SH-SY5Y (cell line): ENCODE measurements around the gene ACTN2.

Experiments used
- GATA2 ChIP-seq: IDR thresholded peaks from 2 replicates; pipeline ENCODE4 v1.6.1; 2011; ENCODE audit warnings: mild to moderate bottlenecking, low read depth, low read length
- GATA3 ChIP-seq: IDR thresholded peaks from 2 replicates; pipeline ENCODE4 v1.6.1; 2011; ENCODE audit warnings: low read depth, mild to moderate bottlenecking, low read length, moderate library complexity

The ACTN2 gene

GRCh38 chr1:236762410-236762809 is 76.1 kb downstream of the ACTN2 start:
- no peak for TF ChIP-seq GATA3
- no peak for TF ChIP-seq GATA2

DNA sequence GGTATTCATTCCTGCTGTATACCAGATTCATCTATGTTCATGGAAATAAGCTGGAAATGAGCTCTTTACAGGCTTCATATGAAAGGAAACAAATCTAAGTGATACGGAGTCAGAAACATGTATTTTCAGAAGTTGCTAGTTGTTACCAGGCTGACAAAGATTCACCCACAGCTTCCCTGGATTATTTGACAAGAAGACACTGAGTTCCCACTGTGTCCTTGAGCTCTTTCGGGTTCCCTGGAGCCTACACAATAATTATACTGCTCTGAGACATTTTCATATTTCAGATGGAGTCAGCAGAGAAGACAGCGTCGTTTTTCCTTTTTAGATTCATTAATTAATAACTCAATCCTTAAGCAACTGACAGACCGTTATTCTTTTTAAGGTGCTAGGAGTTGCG is 79.5 kb downstream of the ACTN2 start:
- TF ChIP-seq GATA3 (no peak), GATA2 (no peak)

DNA sequence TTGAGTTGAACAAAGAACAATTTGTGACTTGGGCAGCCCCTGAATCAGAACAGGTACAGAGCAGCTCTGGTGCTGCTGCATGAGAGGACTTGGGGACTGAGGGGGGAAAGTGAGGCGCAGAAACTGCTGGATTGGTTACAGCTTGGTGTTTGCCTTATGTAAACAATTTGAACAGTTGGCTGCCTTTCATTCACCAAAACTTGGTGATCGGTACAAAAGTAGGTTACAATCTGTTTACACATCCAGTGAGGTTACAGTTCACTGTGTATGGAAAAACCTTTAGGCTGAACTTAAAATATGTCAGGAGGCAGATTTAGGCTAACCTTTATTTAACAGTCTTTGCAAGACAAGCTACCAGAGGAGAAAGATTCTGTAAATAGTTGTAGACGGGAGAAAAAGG is 80.2 kb downstream of the ACTN2 start:
- TF ChIP-seq GATA2 (no peak), GATA3 (no peak)

DNA sequence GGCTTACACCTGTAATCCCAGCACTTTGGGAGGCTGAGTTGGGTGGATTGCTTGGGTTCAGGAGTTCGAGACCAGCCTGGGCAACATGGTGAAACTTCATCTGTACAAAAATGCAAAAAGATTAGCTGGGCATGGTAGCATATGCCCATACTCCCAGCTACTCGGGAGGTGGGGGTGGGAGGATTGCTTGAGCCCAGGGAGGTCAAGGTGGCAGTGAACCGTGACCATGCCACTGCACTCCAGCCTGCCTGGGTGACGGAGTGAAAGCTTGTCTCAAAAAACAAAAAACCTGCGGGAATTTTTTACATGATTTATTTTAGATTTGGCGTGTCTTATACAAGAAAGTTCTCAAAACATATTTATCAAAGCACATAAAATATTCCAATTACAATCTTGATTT is 81.0 kb downstream of the ACTN2 start:
- TF ChIP-seq GATA2 = no peak
- TF ChIP-seq GATA3 = no peak

DNA sequence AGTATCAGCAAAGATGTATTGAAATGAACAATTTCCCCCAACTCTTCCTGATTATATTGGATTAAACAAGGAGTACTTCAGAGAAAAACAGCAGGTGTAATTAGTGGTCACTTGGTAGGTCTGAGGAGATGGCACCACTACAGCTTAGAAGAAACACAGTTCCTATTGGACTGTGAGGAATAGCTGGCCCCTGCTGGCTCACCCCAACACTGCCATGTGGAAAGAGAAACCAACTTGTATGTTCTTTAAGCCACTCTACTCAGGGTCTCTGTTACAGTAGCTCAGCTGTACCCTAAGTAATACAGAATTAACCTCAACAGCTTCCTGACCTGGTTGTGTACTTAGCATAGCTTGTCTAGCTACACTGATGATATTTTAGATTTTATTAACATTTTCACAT is 82.3 kb downstream of the ACTN2 start:
- TF ChIP-seq GATA2 (no peak), GATA3 (no peak)

GRCh38 chr1:236773919-236774318 is 87.6 kb downstream of the ACTN2 start:
- TF ChIP-seq GATA3 (no peak), GATA2 (no peak)

DNA sequence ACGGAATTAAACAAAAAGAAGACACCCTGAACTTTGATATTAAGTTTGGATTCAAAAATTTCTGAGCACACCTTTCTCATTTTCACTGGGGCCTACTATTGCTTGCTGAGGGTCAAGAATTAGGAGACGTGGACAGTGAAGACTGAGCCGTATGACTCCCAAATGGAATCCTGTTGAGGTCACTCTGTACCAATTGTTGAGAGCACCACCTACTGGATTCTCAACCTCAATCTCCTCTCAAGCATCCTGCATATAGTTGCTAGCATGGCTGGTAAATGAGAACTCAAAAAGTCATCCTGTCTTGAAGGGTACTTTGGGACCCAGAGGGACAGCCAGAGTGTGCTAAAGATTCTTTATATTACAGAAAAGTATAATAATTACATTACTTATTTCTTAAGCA is 88.6 kb downstream of the ACTN2 start:
- TF ChIP-seq GATA3 = no peak
- no peak for TF ChIP-seq GATA2

- TF ChIP-seq GATA3 (no peak), GATA2 (no peak)
Observed at GRCh38 chr1:236779312-236779711, 93.0 kb downstream of the ACTN2 start.

DNA sequence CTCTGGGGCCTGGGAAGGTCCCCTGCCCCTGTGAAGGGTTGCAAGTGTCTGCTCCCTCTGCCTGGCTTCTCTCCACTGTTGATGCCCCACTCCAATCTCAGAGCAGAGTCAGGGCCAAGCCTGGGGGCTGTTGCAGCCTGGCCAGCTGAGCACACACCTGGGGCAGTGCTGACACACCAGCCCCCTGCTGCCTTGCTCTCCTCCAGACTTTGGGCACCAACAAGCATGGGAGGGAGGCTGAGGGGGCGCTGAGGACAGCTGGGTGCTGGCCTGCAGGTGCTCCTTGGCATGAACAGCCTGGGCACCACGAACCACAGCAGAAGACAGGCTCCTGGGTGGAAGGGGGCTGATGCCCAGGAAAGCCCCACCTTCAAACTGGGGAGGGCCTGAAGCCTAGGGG is 99.2 kb downstream of the ACTN2 start:
- TF ChIP-seq GATA3 (no peak), GATA2 (no peak)

DNA sequence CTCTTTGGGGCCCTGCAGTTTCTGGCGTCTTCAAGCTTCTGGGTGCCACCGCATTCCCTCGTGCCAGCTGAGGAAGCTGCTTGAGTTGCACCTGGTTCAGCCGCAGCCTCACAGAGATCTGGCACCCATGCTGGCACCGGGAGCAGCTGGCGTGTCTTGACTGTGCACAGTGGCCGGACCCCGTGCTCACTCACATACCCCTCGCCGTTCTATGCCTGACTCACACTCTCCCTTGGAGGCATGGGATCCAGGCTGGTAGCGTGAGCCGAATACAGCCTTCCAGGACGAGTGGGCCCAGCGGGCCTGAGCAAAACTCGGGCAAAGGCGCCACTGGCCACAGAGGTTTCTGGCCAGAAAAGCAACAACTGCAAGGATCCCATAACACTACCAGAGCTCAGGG is 100.2 kb downstream of the ACTN2 start:
- TF ChIP-seq GATA3 = no peak
- no peak for TF ChIP-seq GATA2

GRCh38 chr1:236794585-236795034 is 108.3 kb downstream of the ACTN2 start:
- TF ChIP-seq GATA2 = no peak
- TF ChIP-seq GATA3 = no peak

DNA sequence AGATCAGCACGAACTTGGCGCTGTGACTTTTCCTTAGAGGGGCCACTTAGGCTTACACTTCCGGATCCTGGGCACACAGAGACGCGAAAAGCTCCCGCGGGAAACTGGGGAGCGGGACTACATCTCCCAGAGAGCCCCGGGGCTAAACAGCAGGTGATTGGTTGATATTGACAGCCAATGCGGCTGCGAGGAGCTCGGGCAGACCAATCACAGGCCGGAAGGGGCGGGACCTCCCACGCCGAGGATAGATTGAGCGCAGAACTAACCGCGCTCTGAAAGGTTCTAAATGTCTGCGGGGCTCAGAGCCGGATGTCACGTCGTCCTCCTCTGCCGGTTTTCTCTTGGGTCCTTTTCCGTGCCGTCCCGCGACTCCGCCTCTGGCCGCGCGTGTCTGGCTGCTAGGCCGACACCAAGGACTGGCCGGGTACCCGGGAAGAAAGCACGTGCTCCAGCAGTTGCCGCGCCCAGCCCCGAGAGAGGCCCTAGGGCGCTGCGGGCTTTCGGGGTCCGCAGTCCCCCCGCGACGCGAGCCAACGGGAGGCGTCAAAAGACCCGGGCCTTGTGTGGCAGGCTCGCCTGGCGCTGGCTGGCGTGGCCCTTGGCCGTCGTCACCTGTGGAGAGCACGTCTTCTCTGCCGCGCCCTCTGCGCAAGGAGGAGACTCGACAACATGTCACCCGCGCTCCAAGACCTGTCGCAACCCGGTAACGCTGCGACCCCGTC is 108.9 kb downstream of the ACTN2 start, which contains the start of gene MTR:
TSS of gene MTR (plus strand) at position 258 of the 722 bp plus-strand sequence. CDS start at position 670, 412 bp downstream.
- TF ChIP-seq GATA2 (no peak), GATA3 (no peak)

DNA sequence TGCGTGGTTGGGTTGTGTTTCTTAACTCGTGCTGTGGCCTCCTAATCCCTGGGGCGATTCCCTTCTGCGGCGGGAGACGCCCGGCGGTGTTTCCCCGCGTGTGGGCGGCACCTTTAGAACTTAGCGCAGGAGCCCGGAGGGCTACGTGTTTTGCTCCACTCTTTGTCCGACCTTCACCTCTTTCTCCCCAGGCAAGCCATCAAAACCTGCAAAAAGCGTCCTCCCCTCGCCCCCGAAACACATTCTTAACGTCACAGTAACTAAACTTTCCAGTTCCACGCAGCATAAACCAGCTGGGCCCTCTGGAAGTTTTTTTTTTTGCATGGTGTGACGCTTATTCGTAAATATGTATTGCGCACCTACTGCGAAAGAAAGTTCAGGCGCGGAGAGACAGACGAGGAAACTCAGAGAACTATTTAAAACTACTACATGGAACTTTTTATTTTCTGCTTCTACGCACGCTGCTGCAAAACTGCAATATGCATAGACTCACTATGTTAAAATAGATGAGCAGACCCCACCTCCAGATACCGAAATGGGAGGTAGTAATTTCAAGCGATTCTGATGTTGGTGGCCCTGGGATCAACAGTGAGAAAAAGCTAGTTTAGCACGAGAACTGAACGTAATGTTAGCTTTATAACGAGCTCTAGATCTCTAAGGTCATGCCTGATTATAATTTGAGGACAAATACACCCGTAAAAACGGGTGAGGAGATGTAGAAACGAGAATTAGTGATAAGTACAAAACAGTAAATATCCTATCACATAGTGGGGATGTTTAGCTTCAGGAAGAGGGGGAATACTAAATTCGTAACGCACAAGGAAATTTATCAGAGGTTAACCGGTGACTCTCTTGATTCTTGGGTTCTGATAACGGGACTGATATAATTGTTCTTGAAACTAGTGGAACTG is 109.7 kb downstream of the ACTN2 start:
- no peak for TF ChIP-seq GATA2
- TF ChIP-seq GATA3 = no peak

GRCh38 chr1:236799001-236799400 is 112.7 kb downstream of the ACTN2 start:
- no peak for TF ChIP-seq GATA3
- TF ChIP-seq GATA2 = no peak
